ENCODE data around the gene IGF2R.
"Not testable (repeated sequence)": the region's sequence is repeated elsewhere in the genome, so short reads cannot be mapped to it uniquely, and the experiment has no call there.

Gene IGF2R

GRCh38 chr6:160106010-160106409, 137.1 kb downstream of the IGF2R start:
- no peak for DNase-seq

DNA sequence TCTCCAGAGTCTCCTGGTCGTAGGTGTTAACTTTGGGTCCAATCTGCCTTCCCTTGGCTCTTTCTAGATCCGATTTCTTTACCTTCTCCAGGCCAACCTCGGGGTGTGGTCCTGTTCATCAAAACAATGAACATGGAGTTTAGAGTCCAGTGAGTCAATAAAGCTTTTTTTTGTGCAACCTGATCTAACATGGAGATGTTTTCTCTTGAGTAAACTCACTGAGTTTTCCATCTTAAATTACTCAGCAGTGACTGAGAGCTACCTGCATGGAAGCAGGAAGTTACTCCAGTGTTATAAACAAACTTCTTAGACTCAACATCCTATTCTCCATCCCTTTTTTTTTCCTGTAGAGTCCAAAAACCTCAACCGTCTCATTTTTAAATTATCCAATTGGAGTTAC, 137.8 kb downstream of the IGF2R start:
- DNase-seq = no peak

DNA sequence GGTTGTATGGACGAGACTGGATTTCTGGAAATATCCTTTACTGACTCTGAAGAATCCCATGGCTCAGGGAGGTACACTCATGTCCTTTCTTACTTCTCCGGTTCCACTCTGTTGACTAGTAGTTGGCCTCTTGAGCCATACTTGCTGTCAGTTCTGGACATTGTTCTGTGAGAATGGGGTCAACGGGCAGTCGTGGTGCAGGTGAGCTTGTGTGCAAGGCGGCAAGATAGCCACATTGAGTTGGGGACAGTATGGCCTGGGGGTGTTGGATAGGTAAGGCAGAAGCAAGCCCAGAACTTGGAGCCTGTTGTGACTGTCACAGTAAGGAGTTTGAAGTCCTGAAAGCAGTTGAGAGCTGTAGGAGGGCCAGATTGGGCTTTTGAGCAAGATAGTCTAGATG, 139.2 kb downstream of the IGF2R start:
- no peak for DNase-seq

DNA sequence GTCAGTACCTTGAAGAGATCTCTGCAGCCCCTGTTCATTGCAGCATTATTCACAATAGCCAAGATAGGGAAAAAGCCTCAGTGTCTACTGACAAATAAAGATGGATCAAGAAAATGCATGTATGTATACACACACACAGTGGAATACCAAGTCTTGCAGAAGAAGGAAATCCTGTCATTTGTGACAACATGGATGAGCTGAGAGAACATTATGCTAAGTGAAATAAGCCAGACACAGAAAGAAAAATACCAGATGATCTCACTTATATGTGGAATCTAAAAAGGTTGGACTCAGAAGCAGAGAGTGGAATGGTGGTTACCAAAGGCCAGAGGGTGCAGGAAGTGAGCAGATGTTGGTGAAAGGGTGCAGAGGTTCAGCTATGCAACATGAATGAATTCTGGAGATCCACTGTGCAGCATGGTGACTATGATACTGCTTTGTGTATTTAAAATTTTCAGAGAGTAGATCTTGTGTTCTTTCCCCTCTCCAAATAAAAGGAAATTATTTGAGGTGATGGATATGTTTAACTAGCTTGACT, 141.8 kb downstream of the IGF2R start:
- DNase-seq = no peak

GRCh38 chr6:160111806-160112205, 142.9 kb downstream of the IGF2R start:
- DNase-seq = no peak

GRCh38 chr6:160112628-160113299, 143.9 kb downstream of the IGF2R start:
- no peak for DNase-seq

- not testable (repeated sequence) for DNase-seq
Observed at GRCh38 chr6:160114536-160114935, 145.7 kb downstream of the IGF2R start.

DNA sequence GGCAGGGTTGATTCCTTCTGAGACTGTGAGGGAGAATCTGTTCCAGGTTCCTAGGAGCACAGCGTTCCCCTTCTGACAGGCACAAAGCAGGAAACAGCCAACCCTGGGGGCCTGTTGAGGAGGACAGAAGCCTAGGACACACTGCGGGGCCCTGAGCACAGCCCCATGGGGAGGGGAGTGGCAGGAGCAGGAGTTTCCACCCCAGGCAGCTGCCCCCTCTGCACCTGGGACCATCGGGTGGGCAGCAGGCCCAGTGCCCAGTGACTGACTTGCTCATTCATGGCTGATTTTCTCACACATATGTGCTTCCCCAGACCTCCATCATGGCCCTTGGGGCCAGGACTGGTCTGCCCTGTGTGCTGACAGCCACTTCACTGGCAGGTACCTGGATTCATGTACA, 146.5 kb downstream of the IGF2R start:
- no peak for DNase-seq

DNA sequence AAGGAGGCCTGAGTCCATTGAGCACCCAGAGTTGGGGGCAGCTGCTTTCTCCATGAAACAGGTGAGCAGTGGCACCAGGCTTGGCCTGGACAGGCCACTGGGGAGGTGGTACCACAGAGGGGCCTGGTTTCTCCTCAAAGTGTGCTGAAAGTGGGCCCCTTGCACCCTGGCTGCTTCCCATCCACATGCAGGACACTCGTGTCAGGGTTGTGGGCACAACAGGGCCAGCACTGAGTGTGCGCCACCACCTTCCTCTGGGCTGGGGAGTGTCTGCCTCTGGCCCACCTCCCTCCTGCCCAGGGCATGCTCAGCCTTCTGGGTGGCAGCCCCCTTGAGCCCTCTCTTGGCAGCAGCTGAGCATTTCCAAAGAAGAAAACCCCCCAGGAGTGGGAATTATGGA, 147.5 kb downstream of the IGF2R start:
- no peak for DNase-seq

GRCh38 chr6:160117137-160117536, 148.3 kb downstream of the IGF2R start:
- DNase-seq = no peak

GRCh38 chr6:160118620-160119229, 149.8 kb downstream of the IGF2R start:
- DNase-seq = no peak

- DNase-seq = no peak
Observed at GRCh38 chr6:160120087-160120486, 151.2 kb downstream of the IGF2R start.

- no peak for DNase-seq
Observed at GRCh38 chr6:160121558-160121957, 152.7 kb downstream of the IGF2R start, which contains the start of gene SLC22A1. Gene SLC22A1 (plus strand): TSS chr6:160121815. CDS start chr6:160121936, 121 bp downstream.

DNA sequence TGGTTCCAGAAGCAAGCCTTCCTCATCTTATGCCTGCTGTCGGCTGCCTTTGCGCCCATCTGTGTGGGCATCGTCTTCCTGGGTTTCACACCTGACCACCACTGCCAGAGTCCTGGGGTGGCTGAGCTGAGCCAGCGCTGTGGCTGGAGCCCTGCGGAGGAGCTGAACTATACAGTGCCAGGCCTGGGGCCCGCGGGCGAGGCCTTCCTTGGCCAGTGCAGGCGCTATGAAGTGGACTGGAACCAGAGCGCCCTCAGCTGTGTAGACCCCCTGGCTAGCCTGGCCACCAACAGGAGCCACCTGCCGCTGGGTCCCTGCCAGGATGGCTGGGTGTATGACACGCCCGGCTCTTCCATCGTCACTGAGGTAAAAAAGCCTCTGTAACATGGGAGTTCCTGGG, 153.1 kb downstream of the IGF2R start:
- DNase-seq = no peak

DNA sequence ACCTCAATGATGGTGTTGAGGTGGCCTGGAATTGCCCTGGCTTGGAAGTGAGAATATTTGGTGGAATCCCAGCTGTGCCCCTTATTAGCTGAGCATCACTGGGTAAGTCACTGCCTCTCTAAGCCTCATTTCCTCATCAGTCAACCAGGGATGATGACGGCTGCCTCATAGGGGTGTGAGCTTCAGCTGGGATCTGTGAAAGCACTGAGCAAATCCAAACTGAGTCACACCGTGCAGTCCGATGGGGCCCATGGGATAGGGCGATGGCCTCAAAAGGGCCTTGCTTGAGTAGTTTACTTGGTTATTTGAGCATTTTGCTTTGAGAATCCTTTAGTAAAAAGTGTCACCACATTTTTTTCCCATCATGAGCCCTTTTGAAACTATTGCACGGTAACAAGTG, 153.9 kb downstream of the IGF2R start:
- DNase-seq = no peak

- DNase-seq = no peak
Observed at GRCh38 chr6:160124007-160124406, 155.1 kb downstream of the IGF2R start.

DNA sequence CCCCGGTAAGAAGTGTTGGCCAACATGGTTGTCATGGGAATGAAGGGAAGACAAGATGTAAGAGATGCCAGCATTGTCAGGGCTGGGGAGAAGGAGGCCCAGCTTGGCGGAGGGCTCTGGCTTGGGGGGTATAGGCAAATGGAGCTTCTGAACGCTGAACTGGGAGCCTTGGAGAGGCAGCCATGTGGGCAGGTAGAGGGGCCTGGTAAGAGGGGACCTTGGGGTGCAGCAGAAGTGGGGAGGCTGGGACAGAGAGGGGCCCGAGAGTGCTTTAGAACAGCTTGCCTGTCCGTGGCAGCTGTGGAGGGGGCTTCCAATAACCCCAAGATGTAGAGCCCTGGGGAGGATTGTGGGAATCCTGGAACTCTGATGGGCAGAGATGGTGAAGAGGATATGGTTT, 155.7 kb downstream of the IGF2R start:
- DNase-seq = no peak

- DNase-seq = not testable (repeated sequence)
Observed at GRCh38 chr6:160125105-160125504, 156.2 kb downstream of the IGF2R start.

GRCh38 chr6:160127270-160128124, 158.6 kb downstream of the IGF2R start:
- peak; percentile 40 for DNase-seq

- peak; percentile 32 for DNase-seq
Observed at GRCh38 chr6:160128125-160128683, 159.3 kb downstream of the IGF2R start.

DNA sequence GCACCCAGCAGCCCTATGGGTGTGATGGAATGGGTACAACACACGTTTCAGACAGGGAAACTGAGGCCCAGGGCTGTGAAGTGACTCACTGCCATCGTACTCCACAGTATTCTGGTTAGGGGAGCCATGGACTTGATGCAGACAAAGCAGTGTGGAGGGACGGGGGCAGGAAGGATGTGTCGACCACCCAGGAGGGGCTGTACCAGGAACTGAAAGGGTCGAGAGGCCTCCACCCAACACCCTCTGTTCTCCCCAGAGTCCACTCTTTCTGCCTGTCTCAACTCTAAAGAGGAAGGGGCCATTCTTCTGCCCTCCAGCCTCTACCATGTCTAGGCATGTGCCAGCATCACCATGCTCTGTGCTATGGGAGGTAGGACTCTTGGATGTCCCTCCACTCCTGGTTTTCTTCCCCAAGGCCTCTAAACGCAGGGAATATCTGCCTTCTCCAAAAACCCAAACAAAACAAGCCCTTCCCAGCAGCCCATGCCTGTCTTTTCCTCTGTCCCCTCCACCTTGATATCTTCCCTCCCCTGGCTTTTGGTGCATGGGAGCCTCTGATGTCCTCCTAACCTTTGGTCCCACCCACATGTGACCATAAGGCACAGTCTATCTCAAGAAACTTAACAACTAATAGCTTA, 160.1 kb downstream of the IGF2R start:
- peak; percentile 45 for DNase-seq

- peak; percentile 40 for DNase-seq
Observed at GRCh38 chr6:160129881-160130615, 161.2 kb downstream of the IGF2R start.
